Renal cortex interstitium (tissue), 11 donors: Measurements from ENCODE around the gene CCDC57. TPM values are rescaled to one million over a fixed set of nuclear protein-coding genes. Genes with fewer than 3 reads are reported as not detected.

Source experiments
- DNase-seq, 11 donors: peaks; one replicate each; pipeline ENCODE4 v3.0.0-alpha.2; 2013; ENCODE audit warnings: low read depth in 9 of 11, low spot score in 4 of 11; ENCODE audit errors: extremely low read depth in 1 of 11
- polyA plus RNA-seq, 3 donors: library from polyadenylated mRNA; unstranded; fragments of 120-200 nt; gene quantifications; one replicate each; pipeline ENCODE4 v1.2.1, GENCODE V29; 2013; ENCODE audit not compliant: insufficient read length in 3 of 3

CCDC57 gene
- polyA plus RNA-seq, 3 donors = 47.3 to 90.6 (median 57.0) TPM

GRCh38 chr17:82120148-82120547, 92.5 kb downstream of the CCDC57 start:
- no peak for DNase-seq

- DNase-seq = no peak
Measured at GRCh38 chr17:82118815-82119380, 93.7 kb downstream of the CCDC57 start.

- DNase-seq = no peak
Measured at GRCh38 chr17:82118168-82118814, 94.4 kb downstream of the CCDC57 start.

- DNase-seq = no peak
Measured at GRCh38 chr17:82117139-82118090, 95.2 kb downstream of the CCDC57 start.

DNA sequence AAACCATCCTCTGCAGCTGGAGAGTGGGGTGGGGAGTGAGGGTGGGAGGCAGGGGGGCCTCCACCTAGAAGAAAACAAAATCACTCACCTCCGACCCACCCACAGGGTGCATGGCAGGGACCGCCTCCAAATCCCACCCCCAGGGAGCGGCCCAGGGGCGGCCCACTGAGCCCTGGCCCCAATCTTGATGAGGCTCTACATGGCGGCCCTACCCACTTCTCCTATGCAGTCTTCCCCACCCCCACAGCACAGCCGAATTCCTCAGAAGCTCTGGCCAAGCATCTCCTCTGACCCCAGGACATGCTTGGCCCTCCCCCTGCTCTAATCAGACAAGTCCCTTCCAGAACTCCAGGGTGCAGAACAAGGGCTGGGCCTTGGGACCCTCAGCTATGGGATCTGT, 96.4 kb downstream of the CCDC57 start:
- no peak for DNase-seq

DNA sequence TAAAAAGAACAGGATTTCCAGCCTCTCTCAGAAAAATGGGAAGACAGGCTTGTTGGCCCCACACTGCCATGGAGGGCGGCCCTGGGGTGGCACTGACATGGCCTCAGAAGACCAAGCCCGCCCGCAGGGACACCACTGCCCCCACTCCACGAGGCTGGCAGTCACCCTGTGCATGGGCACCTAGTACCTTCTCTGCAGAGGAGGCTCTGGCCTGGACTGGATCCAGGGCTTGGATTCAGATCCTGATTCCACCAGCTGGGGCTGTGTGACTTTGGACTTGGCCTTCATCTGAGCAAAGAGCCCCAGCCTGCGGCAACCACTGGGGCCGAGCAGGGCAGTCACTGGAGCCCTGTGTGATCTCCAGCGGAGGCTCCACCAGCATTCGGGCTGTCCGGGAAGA, 97.8 kb downstream of the CCDC57 start:
- DNase-seq = no peak

- DNase-seq = no peak
Measured at GRCh38 chr17:82114447-82114846, 98.2 kb downstream of the CCDC57 start.

- DNase-seq = no peak
Measured at GRCh38 chr17:82113941-82114340, 98.7 kb downstream of the CCDC57 start.

DNA sequence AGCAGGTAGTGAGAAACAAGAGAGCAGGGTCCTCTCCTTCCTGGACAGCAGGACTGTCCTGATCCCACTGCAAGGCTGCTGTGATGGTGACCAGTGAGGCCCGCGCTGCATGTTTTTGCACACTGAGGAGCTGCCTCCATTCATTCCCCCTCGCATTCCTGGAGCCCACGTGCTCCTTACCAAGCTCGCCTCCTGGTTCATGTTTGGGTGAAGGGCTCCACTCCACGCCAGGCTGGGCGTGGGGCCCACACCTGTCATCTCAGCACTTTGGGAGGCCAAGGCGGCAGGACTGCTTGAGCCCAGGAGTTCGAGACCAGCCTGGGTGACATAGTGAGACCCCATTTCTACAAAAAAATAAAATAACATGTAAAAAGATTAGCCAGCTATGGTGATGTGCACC, 99.2 kb downstream of the CCDC57 start:
- no peak for DNase-seq

GRCh38 chr17:82112914-82113311, 99.7 kb downstream of the CCDC57 start:
- DNase-seq = no peak

GRCh38 chr17:82112181-82112913, 100.3 kb downstream of the CCDC57 start:
- DNase-seq = no peak

DNA sequence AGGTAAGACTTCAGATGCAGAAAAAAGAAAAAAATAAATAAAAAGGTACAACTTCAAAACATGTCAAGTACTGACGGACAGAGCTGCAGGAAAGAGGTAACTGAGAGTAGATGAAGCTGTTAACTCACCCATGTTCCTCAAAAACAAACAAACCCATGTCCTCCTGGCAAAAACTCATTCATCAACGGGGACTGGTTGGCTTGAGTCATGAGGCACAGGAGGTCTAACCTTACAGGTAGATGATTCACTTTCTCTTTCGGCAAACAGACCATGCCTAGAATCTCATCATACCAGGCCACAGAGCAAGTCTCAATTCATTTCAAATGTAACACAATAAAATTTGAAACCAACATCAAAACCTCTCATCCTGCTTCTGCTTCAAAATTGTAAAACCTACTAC, 102.3 kb downstream of the CCDC57 start:
- DNase-seq = no peak

- DNase-seq = no peak
Measured at GRCh38 chr17:82108961-82109475, 103.6 kb downstream of the CCDC57 start.

DNA sequence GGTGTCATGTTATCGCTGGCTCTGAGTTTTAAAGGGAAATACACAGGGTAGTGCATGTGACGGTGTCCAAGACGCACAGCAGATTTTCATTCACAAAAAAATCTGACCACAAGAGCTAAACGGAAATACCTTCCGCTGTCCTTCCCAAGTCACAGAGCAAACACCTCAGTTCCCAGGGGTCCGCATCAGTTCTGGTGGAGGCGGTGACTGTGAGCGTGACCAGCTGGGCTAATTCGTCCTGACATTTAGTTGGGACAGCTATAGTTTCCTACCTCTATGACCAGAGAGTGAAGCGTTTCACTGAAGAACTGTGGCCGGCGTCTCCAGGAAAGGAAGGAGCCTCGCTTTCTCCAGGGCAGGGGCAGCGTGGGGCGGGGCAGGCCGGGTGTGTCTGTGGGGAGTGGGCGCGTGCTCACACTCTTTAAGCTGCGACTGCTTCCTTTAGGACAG, 104.1 kb downstream of the CCDC57 start:
- DNase-seq = peak in 1 of 11 donors; percentile 32

- no peak for DNase-seq
Measured at GRCh38 chr17:82108038-82108437, 104.6 kb downstream of the CCDC57 start.

DNA sequence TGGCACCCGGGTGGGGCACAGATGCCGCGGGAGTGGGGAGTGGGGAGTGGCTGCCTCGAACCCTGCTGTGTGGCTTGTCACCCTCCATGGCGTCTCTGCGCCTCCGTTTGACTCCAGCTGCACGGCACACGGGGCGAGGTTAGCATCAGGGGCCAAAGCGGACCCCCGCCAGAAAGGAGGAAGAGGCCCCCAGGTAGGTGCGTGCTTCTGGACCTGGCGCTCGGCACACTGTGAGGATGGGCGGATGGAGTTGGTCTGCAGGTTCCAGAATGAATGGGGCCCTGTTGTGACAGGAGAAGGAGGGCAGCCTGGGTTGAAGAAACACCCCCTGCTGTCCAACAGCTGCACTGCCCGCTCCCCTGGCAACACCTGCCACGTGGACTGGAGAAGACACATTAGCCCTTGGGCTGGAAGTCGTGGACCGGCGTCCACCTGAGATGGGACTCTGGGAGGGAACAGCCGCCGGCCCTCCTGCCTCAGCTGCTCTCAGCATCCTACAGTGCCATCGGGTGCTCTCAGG, 105.2 kb downstream of the CCDC57 start:
- no peak for DNase-seq

DNA sequence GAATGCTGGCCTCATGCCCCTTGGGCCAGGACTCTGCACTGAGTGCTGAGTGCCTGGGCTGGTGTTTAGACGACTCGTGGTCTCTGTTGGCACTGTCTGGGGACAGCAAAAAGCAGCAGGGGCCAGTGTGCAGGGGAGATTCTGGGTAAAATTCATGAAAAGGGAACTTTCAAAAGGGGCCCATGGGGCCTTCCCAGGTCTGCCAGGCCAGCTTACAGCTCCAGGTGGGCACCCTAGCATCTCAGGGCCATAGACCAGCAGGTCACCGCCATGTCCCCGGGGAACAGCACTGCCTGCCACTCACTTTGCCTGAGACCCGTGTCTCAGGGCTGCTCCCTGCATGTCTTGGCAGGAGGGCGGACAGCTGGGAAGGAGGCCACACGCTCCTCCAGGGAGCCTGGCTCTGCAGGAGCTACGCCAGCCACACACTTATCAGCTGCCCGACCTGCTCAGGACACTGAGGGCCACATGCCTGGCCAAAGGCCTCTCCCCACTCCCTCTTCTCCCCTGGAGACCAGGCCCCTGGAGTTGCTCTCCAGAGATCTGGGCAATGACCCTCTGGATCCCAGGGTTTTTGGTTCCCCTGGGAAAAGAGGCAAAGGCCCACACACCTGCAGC, 105.8 kb downstream of the CCDC57 start:
- DNase-seq = no peak

DNA sequence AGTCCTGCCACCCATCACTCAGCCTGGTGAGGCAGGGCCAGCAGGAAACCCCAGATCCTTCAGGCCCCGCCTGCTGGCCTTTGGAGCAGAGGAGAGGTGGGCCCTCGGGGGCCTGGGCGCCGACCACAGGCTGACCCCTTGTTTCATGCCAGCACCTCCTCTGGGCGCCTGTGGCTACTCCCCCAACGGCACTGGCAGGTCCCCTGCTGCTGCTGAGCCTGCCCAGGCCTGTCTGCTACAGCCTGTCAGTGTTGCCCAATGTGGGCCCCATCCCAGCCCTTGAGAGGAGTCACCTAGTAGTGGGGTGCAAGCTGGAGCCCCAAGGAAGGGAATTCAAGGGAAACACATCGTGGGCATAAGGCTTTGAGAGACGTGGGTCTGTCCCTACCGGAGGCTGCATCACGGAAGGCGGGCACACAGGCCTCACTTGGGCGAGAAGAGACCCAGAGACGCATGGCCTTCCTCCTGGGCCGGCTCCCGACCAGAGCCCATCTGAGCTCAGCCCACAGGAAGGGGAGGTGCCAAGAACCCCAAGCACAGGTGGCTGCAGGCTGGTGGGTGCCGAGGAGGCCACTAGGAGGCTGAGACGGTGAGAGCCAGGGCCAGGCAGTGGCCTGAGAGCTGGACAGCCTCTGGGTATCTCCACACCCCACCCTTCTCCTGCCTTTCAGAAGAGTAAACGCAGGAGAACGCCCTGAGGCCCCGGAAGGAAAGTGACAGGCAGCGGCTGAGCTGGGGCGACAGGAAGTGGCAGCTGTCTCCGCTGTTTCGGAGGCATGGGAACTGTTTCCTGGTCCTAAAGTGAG, 106.6 kb downstream of the CCDC57 start:
- DNase-seq = peak in 2 of 11 donors; percentile 25 to 29
